Measurements from ENCODE around the gene LASP1. TPM values are rescaled to one million over a fixed set of nuclear protein-coding genes. Genes with fewer than 3 reads are reported as not detected.

The LASP1 gene
- total RNA-seq, 1 experiment from 2014 or later: 362 TPM

DNA sequence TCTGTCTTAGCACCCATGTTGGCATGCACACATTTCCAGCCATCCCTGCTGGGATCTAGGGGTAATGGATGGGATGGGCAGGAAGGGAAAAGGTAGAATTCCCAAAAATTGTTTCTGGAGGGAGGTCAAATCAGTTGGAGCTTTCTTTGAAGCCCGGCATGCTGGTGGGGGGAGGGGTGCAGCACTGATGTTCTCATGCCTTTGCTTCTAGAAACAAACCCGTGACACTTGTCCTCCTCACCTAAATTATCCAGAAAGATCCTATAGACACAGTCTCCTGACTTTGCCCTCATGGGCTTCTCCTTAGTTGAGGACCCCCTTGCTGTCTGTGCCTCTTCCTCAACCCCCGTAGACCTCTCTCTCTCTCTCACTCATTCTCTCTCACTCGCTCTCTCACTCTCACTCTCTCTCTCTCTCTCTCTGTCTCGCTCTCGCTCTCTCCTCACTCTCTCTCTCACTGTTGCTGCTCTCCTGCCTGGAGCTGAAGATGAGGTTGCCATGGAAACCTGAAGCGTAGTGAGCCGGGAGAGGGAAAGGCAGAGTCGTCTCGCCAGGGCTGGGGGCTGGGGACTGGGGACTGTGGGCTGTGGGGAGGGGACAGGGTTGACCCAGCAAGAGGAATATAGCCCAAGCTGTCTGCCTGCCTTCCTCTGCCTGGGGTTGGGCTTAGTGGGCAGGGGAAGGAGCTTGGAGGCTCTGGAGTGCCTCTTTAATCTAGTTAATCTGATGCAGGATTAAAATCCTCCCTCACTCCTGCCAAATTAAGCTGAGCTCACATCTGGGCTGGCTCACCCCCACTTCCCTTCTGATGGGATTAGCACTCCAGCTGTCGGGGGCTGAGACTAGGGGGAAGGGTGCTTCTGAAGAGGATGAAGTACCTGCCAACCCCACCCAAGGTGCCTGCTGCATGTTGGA lies 16.1 kb downstream of the LASP1 start:
- peak; percentile 21 for DNase-seq (ENCODE audit: low read depth)

DNA sequence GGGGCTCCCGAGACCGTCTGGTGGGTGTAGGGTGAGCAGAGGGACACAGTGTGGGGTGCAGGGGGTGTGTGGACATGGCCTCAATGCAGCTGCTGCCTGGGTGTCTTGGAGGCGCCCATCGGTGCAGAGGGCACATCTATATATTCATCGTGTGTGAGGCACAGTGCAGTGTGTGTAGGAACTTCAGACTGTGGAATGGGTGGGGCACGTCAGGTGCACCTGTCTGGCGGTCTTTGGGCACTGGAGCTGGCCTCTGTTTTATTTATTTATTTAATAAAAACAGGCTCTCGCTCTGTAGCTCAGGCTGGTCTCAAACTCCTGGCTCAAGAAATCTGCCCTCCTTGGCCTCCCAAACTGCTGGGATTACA lies 16.8 kb downstream of the LASP1 start:
- DNase-seq (ENCODE audit: low read depth): no peak

DNA sequence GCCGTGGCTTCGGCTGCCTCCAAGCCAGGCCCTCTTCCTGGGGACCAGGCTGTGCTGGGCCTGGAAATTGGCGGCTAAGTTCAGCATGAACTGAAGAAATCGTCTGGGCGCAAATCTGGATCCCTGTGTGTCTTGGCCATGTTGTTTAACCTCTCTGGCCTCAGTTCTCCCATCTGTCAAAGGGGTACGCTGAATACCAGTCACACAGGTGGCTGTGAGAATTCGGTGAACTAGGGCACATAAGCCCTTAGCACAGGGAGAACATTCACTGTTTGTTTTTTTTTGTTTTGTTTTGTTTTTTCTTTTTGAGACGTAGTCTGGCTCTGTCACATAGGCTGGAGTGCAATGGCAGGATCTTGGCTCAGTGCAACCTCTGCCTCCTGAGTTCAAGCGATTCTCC lies 19.0 kb downstream of the LASP1 start:
- DNase-seq (ENCODE audit: low read depth): no peak

DNA sequence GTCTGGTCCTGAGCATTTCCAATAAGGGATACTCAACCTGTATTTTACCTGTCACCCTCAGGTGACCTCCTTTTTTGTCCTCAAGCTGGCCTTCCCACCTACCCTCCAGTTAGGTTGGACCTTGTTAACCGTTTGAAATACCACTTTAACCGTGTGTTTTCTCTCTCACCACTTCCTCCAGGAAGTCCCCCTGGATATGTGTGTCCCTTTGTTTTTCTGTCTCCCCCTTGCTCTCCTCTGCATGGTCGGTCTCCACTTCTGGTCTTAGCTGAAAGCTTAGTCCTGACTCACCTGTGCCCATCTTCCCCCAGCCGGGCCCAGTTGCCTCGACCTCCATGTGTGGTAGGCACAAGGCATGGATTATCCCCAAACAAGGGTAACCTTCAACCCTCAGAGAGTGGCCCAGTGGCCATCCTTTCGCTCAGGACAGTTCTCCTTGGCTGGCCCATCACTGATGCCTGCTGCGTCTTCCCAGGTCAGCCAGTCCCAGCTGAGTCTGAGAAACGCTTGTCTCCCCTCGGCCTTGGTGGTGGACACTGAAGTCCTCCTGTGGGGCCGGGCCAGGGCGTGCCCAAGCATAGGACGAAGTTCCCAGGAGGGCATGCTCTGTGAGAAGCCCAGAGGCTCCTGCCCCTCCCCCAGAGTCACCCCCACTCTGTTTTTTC lies 20.0 kb downstream of the LASP1 start:
- DNase-seq (ENCODE audit: low read depth): no peak

DNA sequence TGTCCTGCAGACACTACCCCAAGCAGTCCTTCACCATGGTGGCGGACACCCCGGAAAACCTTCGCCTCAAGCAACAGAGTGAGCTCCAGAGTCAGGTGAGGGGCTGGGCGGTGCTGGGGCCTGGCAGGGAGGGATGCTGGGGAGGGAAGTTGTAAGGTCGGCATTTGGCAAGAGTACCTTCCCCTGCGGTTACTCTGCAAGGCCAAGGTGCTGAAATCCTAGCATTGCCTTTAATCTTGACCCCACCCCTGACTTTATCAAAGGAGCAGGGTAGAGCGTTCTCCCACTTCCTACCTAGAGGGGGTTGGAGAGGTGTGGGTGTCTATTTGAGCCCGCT lies 20.5 kb downstream of the LASP1 start:
- DNase-seq (ENCODE audit: low read depth): no peak

DNA sequence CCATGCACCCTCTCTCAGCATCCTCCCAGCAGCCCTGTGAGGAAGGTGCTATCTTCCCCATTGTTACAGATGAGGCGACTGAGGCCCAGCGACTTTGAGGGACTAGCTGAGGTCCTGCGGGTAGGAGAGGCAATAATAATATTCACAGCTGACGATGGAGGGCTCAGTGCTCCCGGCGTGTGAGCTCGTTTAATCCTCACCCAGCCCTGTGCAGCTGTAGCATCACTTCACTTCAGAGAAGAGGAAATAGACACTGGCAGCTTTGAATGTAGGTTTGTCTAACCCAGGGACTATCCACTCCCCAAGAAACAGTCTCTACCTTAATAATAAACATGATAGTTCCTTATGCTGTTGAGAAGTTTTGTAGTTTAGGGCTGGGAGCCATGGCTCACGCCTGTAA lies 21.6 kb downstream of the LASP1 start:
- DNase-seq (ENCODE audit: low read depth): no peak

DNA sequence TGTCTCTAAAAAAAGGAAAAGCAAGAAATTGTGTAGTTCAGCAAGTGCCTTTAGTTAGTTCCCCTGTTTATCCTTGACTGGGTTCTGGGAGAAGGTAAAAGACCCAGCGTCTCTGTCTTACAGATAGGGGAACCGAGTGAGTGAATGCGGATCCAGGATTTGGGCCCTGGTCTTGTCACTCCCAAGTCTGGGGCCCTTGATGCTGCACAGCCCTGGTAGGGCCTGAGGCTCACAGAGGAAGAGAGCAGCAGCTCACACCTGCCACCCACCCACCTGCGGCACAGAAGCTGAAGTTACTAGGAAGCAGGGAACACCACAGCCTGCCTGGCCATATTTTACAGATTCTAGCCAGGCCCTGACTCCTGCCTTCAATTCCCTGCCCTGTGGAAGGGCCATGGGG lies 22.2 kb downstream of the LASP1 start:
- no peak for DNase-seq (ENCODE audit: low read depth)

DNA sequence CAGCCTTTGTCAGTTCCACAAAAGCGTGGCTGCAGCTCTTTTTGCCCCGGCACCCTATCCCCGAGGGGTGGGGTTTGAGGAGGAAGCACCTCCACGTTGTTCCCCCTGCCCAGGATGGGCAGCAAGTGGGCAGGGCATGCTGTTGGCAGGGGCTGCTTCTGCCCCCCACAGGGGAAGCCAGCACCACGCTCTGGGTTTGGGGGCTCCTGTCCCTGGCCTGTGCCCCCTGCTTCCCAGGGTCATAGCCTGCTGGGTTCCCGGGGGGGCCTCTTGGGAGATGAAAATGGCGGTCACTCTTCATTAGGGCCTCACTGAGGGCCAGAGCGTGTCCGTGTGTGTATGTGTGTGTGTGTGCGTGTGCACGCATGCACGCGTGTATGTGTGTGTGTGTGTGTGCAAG lies 22.8 kb downstream of the LASP1 start:
- DNase-seq (ENCODE audit: low read depth): no peak

DNA sequence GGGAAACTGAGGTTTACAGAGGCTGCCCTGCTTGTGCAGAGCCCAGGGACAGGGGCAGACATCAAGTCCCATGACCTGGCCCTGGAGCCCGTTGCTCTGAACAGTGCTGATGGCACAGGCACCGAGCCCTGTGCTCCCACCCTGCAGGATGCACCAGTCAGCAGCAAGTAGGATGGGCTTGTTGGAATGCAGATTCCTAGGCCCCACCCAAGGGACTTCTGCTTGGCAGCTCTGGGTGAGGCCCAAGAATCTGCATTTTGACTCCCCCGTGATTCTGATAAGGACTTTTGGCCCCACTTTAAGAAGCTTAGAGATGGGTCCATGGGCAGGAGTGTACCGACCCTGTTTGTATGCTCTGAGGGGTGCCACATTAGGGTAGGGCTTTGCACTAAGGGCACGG lies 23.3 kb downstream of the LASP1 start:
- no peak for DNase-seq (ENCODE audit: low read depth)

DNA sequence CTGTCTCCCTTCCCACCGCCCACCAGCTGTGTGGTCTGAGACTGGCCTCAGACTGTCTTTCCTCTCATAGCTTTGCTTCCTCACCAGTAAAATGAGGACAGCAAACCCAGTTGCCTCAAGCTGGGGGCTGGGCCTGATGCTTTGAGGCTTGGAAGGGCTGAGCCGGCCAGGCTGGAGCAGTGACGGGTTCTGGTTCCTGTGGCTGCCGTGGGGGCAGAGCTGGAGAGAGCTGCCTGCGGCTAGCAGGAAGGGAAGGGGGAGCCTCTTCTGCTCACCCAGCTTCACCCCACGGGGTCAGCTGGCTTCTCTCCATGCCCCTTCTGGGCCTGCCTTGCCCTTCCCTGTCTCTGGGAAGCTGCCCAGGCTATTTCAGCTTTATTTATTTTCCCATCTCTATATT lies 23.7 kb downstream of the LASP1 start:
- DNase-seq (ENCODE audit: low read depth): peak; percentile 88

DNA sequence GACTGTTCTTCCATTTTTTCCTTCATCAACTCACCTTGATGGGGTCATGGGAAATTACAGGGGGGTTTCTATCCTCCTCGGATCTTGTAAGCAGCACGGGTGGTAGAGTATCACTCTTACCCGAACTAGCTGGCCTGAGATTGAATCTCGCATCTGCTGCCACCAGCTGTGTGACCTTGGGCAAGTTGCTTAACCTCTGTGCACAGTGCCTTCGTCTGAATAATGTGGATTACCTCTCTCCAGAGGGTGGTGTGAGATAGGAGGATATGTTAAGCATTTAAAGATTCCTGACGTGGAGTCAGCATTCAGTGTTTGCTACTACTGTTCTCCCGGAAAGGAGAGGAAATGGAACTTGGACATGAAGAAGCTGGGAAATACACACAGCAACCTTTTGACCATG lies 24.4 kb downstream of the LASP1 start:
- DNase-seq (ENCODE audit: low read depth): peak; percentile 76

DNA sequence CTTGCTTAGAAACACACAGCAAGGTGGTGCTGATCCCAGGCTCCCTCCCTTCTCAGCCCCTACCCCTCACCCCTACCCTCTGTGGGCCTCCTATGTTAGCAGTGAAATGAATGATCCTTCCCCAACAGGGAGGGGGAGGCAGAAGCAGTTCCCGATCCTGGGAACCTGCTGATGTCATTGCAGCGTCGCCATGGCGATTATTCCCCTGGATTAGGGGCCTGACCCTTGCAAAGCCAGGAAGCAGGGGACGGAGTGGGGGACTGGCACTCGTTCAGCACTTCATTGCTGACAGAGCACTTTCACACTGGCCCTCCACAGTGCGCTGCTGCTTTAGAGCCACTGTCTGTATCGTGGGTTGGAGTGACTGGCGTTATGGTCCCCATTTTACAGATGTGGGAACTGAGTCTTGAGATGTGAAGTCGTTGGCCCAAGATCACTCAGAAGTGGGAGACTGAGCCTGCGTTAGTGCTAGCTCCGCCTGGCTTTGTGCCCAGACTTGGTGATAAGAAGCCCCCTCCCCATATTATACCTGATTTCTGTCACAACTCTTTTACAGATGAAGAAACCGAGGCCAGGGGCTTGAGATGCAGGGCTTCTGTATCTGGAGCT lies 26.6 kb downstream of the LASP1 start:
- DNase-seq (ENCODE audit: low read depth): peak; percentile 35

DNA sequence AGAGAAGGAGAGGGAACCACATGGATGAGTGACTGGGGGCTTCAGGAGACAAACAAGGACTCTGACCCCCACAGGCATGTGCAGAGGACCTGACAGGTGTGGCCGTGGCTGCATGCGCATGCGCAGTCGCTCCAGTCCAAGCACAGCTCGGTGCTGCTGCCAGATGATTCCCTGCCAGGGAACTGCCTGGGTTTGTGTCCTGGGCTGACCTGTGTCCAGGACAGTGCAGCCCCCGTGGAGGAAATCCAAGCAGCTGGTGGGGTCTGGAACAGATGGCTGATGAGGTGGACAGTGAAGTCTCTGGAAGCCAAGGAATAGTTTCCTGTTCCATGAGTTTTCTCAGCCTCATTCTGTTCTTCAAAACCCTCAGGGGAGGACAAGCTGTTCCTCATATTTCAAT lies 27.3 kb downstream of the LASP1 start:
- DNase-seq (ENCODE audit: low read depth): peak; percentile 97

DNA sequence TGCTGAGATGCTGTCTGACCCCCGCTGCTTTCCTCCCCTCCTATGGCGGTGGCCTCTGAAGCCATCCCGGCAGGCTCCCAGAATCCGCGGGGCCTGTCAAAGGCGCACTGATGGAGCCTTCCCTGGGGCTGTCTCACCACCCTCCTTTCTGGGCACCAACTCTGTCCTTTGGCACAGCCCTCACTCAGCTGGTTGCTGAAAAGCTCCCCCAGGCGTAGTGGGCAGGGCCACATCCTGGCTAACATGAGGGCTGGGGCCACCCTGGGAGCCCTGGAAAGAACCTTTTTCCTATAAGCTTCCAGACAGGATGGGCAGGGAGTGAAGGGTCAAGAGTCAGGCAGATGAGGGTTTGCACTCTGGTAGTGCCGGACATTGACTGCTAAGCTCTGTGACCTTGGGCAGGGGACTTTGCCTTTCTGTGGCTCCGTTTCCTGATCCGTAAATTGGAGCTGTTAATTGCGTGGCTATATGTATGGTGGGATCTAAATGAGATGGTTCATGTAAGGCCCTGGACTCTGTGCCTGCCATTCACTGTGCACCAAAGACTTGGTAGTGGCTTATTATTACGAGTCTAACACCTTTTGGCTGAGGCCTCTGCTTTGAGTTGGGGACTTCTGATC lies 27.9 kb downstream of the LASP1 start:
- DNase-seq (ENCODE audit: low read depth): no peak

DNA sequence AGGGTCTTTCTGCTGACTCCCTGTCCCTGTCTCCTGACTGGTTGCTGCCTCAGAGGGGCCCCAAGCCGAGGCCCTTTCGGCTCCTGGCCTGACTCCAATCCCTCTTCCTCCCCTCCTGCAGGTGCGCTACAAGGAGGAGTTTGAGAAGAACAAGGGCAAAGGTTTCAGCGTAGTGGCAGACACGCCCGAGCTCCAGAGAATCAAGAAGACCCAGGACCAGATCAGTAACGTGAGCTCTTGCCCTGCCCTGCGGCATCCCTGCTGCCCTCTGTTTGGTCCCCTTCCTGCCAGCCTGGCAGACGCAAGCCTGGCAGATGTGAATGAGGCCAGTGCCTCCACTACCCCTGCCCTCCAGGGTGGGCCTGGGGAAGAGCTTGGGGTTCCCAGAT lies 28.4 kb downstream of the LASP1 start:
- DNase-seq (ENCODE audit: low read depth): peak; percentile 23

DNA sequence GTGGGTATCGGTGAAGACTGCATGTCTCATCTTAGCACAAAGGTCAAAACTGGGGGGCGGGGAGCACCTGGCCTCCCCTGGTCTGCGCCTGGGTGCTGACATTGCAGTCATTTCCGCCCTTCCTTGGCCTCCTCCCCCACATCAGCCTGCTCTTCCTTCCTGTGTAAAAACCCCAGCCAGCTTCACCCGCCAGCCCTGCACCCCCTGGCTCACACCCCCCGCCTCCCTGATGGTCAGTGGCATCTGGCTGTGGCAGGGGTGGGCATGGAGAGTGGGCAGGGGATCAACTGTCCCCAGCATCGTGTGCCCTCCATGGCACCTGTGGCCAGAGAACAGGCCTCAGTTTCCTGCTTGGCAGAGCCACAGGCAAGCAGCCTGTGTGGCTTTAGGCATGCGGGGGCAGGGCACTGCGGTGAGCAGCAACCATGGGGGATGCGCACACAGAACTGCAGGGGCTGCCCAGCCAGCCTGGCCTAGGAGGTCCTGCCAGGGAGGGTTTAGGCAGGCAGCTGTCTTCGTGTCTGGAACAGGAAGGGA lies 29.0 kb downstream of the LASP1 start:
- DNase-seq (ENCODE audit: low read depth): peak; percentile 91

DNA sequence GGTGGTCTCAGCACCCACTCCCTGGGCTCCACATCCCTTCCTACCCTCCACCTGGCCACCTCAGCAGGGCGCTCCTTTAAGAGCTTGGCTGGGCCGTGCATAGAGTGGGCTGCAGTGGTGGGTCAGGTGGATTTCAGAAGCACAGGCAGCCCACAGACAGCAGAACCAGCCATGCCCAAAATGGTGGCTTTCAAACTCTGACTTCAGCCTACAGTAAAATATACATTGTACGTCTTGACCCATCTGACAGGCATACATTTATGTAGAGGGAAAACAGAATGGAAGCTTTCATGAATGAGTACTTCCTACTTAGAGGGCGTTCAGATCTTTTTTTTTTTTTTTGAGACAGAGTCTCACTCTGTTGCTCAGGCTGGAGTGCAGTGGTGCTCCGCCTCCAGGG lies 29.6 kb downstream of the LASP1 start:
- DNase-seq (ENCODE audit: low read depth): no peak

DNA sequence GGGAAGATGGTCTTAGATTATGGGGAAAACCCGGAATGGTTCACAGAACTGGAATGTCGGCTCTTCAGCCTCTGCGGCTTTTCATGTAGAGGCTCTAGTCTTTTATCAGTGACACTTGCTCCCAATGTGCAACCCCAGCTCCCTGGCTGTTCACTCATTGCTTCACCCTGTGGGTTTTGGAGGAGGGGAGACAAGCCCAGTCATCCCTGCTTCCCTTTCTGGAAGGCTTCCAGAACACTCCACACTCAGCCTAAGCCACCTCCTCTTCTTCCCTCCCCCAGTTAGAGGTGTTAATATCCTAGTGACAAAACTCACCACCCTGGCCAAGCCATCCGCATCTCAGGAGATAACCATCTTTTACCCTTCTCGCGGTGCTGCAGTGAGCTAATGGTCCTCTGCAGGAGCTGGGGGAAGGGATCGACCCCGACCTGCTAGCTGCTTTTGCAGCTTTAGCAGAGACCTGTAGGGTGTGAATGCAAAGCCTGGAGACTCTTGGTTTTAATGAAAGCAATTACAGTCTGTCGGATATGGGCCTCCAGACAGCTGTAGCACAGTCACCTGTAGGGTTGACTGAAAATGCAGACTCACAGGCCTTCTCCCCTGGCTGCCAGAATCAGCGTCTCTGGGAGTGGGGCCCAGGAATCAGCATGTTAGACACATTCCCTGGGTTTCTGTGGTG lies 31.3 kb downstream of the LASP1 start:
- DNase-seq (ENCODE audit: low read depth): peak; percentile 99

DNA sequence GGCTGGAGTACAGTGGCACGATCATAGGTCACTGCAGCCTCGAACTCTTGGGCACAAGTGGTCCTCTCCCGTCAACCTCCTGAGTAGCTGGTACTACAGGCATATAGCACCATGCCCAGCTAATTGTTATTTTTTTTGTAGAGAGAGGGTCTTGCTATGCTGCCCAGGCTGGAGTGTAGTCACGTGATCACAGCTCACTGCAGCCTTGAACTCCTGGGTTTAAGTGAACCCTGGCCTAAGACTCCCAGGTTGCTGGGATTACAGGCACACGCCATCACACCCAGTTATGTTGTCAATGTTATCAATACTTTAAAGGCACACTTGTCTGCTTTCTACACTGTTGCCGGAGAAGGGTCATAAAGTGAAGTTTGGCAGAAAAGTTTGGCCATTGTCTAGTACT lies 33.5 kb downstream of the LASP1 start:
- DNase-seq (ENCODE audit: low read depth): no peak

DNA sequence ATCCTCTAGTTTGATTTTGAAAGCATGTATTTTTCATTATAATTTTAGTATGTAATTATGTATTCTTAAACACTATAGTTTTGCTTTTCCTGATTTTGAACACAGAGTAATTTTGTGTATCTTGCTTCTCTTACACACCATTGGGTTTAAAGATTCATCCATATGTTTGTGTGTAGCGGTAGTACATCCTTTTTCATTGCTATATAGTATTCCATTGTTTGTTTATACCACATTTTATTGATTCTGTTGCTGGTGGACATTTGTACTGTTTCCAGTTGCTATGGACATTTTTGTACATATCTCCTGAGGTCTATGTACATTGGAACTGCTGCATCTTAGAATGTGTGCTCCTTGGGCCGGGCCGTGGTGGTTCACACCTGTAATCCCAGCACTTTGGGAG lies 35.0 kb downstream of the LASP1 start:
- no peak for DNase-seq (ENCODE audit: low read depth)

DNA sequence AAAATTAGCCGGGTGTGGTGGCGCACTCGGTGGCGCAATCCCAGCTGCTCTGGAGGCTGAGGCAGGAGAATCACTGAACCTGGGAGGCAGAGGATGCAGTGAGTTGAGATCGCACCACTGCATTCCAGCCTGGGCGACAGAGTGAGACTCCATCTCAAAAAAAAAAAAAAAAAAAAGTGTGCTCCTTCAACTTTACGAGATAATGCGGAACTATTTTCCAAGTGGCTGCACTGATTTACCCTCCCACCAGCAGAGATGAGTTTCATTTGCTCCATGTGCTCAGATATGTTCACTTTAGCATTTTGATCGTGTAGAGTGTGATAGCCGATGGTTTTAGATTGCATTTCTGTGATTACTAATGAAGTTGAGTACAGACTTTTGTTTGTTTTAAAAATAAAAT lies 35.5 kb downstream of the LASP1 start:
- no peak for DNase-seq (ENCODE audit: low read depth)
